Kidney epithelial cell (primary cell): ENCODE results near the gene MBNL1. TPM values are rescaled to one million over a fixed set of nuclear protein-coding genes. Genes with fewer than 3 reads are reported as not detected.
"Not testable (repeated sequence)": the region's sequence is repeated elsewhere in the genome, so short reads cannot be mapped to it uniquely, and the experiment has no call there.

Source experiments
- DNase-seq: peaks from one replicate; pipeline ENCODE4 v3.0.0-alpha.2; 2010; ENCODE audit warnings: low read depth
- H3K27me3 ChIP-seq: 2 replicates; pipeline ENCODE4 v1.6.0; 2011; ENCODE audit warnings: low read length; ENCODE audit not compliant: control insufficient read depth, insufficient read depth
- H3K36me3 ChIP-seq: 2 replicates; pipeline ENCODE4 v1.5.1; 2011; ENCODE audit warnings: low read length; ENCODE audit not compliant: control insufficient read depth, insufficient read depth
- H3K4me3 ChIP-seq: 2 replicates; pipeline ENCODE4 v1.5.1; 2011; ENCODE audit warnings: low read depth, mild to moderate bottlenecking, control low read depth, low read length
- total RNA-seq: library from RNA; depleted of rRNA; stranded (reverse); fragments of >200 nt; gene quantifications from 2 replicates; pipeline ENCODE4 v1.2.3, GENCODE V29; 2015
- TF ChIP-seq, protein P1 (sequence below): IDR thresholded peaks from 2 replicates; pipeline ENCODE4 v1.5.1; 2011; ENCODE audit warnings: mild to moderate bottlenecking, moderate library complexity, low read length, control low read depth, inconsistent platforms; ENCODE audit not compliant: insufficient read depth, poor library complexity, severe bottlenecking

The MBNL1 gene
- total RNA-seq, 1 donor from 2014 or later: 47.5 TPM

DNA sequence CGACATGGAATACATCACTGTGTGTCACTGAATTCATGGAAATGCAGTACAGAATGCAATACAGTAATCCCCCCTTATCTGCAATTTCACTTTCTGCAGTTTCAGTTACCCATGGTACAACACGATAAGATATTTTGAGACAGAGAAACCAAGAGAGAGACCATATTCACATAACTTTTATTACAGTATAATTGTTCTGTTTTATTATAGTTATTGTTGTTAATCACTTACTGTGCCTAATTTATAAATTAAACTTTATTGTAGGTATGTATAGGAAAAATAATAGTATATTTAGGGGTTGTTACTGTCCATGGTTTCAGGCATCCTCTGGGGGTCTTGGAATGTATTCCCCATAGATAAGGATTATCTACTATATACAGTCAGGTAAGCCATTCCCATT, 61.8 kb downstream of the MBNL1 start:
- DNase-seq: no peak
- H3K27me3 ChIP-seq: no peaks in the 10 kb centered on the region
- no peaks in the 10 kb centered on the region for H3K36me3 ChIP-seq
- TF ChIP-seq, protein P1, sequence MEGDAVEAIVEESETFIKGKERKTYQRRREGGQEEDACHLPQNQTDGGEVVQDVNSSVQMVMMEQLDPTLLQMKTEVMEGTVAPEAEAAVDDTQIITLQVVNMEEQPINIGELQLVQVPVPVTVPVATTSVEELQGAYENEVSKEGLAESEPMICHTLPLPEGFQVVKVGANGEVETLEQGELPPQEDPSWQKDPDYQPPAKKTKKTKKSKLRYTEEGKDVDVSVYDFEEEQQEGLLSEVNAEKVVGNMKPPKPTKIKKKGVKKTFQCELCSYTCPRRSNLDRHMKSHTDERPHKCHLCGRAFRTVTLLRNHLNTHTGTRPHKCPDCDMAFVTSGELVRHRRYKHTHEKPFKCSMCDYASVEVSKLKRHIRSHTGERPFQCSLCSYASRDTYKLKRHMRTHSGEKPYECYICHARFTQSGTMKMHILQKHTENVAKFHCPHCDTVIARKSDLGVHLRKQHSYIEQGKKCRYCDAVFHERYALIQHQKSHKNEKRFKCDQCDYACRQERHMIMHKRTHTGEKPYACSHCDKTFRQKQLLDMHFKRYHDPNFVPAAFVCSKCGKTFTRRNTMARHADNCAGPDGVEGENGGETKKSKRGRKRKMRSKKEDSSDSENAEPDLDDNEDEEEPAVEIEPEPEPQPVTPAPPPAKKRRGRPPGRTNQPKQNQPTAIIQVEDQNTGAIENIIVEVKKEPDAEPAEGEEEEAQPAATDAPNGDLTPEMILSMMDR: no peak
- H3K4me3 ChIP-seq: no peak overlapping the region

DNA sequence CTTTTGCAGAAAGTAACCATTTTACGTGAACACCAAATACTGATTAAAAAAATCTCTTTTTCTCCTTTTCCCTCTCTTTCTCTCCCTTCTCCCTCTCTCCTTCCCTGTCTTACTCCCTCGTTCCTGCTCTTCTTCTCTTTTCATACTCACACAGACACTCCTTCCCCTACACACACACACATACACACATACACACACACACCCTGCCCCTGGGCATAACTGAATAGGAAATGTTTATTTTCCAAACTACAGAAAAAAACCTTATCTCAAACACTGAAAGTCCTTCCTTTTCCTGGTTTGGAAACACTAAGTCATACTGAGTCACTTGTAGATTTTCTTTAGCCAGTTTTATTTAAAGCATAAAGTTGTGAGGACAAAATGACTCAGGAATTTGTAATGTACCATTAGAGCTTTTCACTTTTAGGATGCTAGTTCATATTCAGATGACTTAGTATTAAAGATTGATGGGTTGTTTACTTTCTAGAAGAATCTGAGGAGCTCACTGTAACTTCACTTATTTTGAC, 62.4 kb downstream of the MBNL1 start:
- H3K27me3 ChIP-seq: no peaks in the 10 kb centered on the region
- H3K36me3 ChIP-seq: no peaks in the 10 kb centered on the region
- H3K4me3 ChIP-seq: no peak overlapping the region
- TF ChIP-seq, protein P1: no peak
- DNase-seq: peak; percentile 50

DNA sequence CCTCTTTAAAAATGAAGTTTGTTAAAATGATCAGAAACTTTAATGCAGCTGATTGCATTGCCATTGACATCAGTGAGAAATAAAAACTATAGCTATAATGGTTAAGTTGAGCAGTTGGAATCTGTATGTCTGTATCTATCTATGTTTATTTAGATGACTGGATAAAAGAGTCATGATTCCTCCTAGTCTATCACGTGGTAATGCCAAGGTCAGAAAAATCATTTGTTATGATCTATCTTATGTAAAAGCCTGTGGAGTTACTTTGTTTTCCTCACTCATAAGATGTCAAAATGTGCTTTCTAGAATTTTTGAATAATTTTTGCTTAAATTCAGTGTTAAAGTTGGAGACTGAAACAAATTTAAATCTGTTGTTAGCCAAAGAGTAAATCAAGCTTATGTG, 63.3 kb downstream of the MBNL1 start:
- DNase-seq: no peak
- no peaks in the 10 kb centered on the region for H3K27me3 ChIP-seq
- H3K36me3 ChIP-seq: no peaks in the 10 kb centered on the region
- H3K4me3 ChIP-seq: no peak overlapping the region
- TF ChIP-seq, protein P1: no peak

DNA sequence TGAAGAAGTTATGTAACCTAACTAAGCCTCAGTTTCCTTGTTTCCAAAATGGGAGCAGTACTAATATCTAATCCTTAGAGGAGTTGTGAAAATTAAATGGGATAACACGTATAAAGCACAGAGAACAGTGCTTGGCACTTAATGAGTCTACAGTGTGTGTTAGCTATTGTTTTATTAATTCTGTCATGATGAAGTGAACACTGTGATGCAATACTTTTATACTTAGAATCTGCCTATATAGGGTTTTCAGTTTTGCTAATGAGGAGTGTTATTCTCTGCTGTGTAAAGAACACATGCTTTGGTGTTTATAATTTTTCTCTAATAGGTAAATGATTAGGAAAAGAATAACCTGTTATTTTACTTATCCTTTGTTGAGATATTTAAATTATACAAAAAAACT, 65.2 kb downstream of the MBNL1 start:
- Histone ChIP-seq H3K27me3 (no peaks in the 10 kb centered on the region), H3K4me3 (no peak overlapping the region), H3K36me3 (no peaks in the 10 kb centered on the region)
- no peak for DNase-seq
- TF ChIP-seq, protein P1: no peak

DNA sequence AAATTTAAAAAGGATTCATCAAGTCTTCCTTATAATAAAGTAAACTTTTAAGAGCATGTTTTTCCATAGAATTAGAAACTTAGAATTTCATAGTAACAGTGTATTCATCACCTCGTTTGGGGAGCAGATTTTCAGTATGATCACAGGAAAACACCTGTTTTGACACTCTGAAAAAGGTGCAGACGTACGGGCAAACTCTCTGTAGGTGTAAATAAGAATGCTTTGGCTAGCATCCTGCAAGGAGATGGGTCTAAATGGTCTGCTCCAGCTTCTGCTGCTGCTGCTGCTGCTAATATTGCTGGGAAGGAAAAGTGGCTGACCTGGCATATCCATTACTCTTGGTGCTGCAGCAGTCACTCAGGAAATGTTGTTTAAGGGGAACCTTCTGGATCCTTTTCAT, 66.0 kb downstream of the MBNL1 start:
- Histone ChIP-seq H3K36me3 (no peaks in the 10 kb centered on the region), H3K27me3 (no peaks in the 10 kb centered on the region), H3K4me3 (no peak overlapping the region)
- DNase-seq: no peak
- TF ChIP-seq, protein P1: no peak

DNA sequence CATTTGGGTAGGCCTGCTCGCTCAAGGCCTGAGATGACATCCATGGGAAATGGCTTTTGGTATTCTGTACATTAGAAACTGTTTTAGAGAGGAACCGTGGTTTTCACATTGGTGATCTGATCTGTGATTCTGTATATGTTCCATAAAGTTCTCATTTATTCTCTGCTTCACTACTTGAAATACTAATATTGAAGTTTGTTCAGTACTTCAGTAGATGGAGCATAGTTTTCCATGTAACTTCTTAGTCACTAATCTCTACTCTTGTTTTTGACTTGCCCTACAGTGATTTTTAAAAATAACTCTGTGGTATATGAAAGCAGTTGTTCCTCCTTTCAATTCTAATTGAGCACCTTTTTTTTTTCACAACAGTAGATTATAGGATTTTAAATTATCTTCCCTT, 66.5 kb downstream of the MBNL1 start:
- TF ChIP-seq, protein P1: no peak
- H3K4me3 ChIP-seq: no peak overlapping the region
- no peaks in the 10 kb centered on the region for H3K27me3 ChIP-seq
- no peak for DNase-seq
- no peaks in the 10 kb centered on the region for H3K36me3 ChIP-seq

DNA sequence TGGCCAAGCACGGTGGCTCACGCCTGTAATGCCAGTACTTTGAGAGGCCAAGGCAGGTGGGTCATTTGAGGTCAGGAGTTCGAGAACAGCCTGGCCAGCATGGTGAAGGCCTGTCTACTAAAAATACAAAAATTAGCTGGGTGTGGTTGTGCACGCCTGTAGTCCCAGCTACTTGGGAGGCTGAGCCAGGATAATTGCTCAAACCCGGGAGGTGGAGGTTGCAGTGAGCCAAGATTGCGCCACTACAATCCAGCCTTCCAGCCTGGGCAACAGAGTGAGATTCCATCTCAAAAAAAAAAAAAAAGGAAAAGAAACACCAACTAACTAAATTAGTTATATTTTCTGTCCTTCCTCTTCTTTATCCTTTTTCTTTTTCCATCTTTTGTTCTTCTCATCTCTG, 68.6 kb downstream of the MBNL1 start:
- not testable (repeated sequence) for H3K4me3 ChIP-seq, H3K36me3 ChIP-seq, H3K27me3 ChIP-seq, DNase-seq
